D721Med (cell line): ENCODE results near the gene ZNF737.
"Not testable (repeated sequence)": the region's sequence is repeated elsewhere in the genome, so short reads cannot be mapped to it uniquely, and the experiment has no call there.

ENCODE experiments used
- DNase-seq: peaks from one replicate; pipeline ENCODE4 v3.0.0; 2011; ENCODE audit warnings: low spot score; ENCODE audit not compliant: insufficient read length
- FAIRE-seq: peaks from 2 replicates; lab custom pipeline; 2011; peaks lifted over from hg19 to GRCh38; lab: Jason Lieb, UNC
- TF ChIP-seq, protein P1 (sequence below): IDR thresholded peaks from 2 replicates; pipeline ENCODE4 v1.5.1; 2012; ENCODE audit warnings: mild to moderate bottlenecking, control low read depth; ENCODE audit not compliant: insufficient read depth; ENCODE audit errors: missing control alignments

ZNF737 gene

DNA sequence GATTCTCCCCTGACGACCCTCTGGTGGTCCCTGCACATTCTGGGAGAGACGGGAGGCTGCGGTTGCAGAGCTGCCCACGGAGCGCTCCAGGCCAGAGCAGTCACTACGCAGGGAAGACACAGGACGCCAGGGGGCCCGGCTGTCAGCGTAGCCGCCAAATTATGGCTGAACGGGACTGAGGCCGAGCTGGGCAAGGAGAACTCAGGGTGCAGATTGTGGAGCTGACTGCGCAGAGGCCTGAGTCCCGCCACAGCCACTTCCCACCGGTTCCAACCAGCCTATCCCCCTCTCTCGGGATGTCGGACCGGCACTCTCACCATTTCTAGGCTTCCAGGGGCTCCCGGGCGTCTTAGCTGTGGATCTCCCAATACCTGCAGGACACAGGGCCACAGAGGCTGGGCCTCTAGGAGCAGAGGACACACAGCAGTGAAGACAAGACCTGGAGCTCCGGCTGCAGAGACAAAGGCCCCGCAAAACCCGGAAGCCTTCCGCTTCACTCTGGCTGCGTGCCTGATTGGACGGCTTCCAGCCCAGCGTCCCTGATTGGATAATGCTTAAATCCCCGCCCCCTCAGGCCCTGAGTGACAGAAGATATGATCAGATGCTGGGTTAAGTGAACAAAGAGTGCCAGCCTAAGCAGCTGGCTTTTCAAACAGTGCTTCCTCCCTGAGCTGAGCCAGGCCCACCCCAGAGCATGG is at the start of gene ZNF737:
ZNF737 (minus strand) TSS at position 461 of the 698 bp plus-strand sequence; CDS start at position 320, 141 bp downstream.
- TF ChIP-seq, protein P1, sequence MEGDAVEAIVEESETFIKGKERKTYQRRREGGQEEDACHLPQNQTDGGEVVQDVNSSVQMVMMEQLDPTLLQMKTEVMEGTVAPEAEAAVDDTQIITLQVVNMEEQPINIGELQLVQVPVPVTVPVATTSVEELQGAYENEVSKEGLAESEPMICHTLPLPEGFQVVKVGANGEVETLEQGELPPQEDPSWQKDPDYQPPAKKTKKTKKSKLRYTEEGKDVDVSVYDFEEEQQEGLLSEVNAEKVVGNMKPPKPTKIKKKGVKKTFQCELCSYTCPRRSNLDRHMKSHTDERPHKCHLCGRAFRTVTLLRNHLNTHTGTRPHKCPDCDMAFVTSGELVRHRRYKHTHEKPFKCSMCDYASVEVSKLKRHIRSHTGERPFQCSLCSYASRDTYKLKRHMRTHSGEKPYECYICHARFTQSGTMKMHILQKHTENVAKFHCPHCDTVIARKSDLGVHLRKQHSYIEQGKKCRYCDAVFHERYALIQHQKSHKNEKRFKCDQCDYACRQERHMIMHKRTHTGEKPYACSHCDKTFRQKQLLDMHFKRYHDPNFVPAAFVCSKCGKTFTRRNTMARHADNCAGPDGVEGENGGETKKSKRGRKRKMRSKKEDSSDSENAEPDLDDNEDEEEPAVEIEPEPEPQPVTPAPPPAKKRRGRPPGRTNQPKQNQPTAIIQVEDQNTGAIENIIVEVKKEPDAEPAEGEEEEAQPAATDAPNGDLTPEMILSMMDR: no peak
- peak; percentile 77 for DNase-seq
- peak; percentile 48 for FAIRE-seq

DNA sequence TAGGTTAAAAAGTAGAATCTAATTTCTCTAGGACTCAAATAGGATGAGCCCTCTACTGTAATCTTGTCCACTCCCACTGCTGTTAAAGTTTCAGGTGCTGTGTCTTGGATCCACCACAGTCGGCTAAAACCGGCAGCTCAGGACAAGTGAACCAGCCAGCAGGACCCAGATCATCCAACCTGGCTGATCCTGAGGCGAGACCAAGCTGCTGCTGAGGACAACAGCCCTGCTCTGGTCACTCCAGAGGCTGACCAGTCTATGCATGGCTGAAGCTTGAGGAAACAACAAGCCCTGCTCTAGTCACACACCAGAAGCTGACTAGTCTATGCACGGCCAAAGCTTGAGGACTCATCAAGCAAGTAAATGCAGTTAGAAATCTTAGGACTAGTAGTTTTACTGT is 49.4 kb upstream of the ZNF737 start:
- not testable (repeated sequence) for DNase-seq, FAIRE-seq

DNA sequence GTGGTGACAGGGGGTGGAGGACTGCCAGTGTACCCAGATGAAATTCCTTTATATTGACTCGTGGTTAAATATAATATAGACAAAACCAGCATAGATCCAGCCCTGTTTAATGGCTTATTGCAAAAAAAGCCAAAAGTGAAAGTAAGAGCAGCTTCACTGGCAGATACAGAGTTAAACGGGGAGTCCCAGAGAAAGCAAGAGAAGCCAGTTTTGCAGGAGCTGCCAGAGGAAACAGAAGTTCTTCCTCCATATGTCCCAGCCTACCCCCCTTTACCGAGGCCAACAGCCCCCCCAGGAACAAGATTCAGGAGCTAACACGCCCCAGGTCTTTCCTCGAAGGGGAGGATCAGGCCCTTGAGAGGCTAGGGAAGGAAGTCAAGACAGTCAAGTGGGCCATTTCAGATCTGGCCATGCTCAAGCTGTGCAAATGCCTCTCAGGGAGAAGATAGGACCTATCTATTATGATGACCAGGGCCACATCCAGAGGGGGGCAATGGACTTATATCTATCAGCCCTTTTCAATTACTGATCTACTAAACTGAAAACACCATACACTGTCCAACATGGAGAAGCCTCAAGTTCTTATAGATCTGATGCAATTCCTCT is 47.2 kb upstream of the ZNF737 start:
- TF ChIP-seq, protein P1: no peak
- no peak for FAIRE-seq
- DNase-seq: no peak

DNA sequence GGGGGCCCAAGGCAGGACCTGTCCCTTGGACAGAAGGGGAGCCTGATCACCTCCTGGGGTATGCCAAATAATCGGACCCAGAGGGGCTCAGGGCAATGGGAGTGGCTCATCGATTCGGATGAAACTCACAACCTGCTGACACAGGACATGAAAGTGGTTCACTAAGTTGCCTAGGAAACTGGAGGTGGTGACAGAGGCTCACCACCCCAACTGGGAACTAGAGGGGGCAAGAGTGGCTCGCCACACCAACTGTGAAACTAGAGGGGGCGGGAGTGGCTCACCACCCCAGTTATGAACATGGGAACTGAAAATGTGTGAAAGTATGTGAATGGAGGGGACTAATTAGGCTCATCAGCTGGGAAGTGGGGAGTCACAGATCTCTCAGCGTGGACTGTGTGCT is 46.3 kb upstream of the ZNF737 start:
- no peak for DNase-seq
- TF ChIP-seq, protein P1: no peak
- no peak for FAIRE-seq

DNA sequence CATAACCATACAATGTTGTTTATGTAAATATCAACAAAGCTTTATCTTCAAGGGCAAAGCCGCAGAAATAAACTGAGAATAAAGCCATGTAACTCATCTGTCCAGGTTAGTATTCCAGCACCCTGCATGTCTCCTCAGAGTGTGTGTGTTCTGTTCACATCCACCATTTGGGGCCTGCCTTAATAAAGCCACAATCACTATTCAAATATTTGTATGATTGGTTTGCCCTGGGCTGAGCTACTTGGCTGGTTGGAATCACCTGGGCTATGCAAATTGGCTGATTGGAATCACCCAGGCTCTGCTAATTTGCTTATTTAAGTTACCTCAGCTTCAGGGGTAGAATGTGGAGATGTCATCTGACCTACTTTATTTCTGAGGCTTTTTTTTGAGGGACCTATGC is 42.4 kb upstream of the ZNF737 start:
- TF ChIP-seq, protein P1: no peak
- DNase-seq (no peak), FAIRE-seq (no peak)

DNA sequence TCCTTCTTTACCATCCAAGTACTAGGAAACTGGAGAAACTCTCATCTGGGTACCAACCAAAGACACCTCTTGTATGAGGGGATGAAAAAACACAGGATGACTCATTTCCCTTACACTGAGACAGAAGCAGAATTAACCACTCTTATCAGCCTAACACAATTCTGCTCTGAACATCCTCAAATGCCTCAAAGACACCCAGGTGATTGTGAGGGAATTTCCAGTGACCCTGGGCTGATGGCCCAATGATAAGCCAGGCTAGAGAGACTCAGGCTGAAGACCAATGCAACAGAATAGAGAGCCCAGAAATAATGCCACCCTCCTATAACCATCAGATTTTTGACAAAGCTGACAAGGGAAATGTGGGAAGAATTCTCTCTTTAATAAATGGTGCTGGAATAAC is 7.0 kb downstream of the ZNF737 start:
- FAIRE-seq: no peak
- DNase-seq: no peak
- TF ChIP-seq, protein P1: no peak

DNA sequence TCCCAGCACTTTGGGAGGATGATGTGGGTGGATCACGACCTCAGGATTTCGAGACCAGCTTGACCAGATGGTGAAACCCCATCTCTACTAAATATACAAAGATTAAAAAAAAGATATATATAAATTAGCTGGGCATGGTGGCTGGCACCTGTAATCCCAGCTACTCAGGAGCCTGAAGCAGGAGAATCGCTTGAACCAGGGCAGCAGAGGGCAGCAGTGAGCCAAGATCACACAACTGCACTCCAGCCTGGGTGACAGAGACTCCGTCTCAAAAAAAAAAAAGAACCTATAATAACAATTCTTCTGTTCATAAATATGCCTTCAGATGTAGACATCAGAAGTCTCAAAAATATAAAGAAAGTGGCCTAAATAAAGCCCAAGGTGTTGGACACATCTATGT is 7.6 kb downstream of the ZNF737 start:
- no peak for FAIRE-seq
- DNase-seq: no peak
- TF ChIP-seq, protein P1: no peak

DNA sequence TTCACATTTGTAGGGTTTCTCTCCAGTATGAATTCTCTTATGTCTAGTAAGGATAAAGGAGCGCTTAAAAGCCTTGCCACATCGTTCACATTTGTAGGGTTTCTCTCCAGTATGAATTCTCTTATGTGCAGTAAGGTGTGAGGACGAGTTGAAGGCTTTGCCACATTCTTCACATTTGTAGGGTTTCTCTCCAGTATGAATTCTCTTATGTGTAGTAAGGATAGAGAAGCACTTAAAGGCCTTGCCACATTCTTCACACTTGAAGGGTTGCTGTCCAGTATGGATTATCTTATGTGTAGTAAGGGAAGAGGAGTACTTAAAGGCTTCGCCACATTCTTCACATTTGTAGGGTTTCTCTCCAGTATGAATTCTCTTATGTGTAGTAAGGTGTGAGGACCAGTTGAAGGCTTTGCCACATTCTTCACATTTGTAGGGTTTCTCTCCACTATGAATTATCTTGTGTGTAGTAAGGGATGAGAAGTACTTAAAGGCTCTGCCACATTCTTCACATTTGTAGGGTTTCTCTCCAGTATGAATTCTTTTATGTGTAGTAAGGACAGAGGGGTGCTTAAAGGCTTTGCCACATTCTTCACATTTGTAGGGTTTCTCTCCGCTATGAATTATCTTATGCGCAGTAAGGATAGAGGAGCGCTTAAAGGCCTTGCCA is 20.8 kb downstream of the ZNF737 start:
- DNase-seq, FAIRE-seq: not testable (repeated sequence)

DNA sequence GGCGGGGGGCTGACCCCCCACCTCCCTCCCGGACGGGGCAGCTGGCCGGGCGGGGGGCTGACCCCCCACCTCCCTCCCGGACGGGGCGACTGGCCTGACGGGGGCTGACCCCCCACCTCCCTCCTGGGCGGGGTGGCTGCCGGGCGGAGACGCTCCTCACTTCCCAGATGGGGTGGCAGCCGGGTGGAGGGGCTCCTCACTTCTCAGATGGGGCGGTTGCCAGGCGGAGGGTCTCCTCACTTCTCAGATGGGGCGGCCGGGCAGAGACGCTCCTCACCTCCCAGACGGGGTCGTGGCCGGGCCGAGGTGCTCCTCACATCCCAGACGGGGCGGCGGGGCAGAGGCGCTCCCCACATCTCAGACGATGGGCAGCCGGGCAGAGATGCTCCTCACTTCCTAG is 35.3 kb downstream of the ZNF737 start:
- not testable (repeated sequence) for DNase-seq, FAIRE-seq
